Amniotic epithelial cell (primary cell): ENCODE data around the gene RGS3.
"Not testable (repeated sequence)": the region's sequence is repeated elsewhere in the genome, so short reads cannot be mapped to it uniquely, and the experiment has no call there.

Source experiments
- DNase-seq: peaks from one replicate; pipeline ENCODE4 v3.0.0-alpha.2; 2010; ENCODE audit warnings: low read depth

RGS3 gene

DNA sequence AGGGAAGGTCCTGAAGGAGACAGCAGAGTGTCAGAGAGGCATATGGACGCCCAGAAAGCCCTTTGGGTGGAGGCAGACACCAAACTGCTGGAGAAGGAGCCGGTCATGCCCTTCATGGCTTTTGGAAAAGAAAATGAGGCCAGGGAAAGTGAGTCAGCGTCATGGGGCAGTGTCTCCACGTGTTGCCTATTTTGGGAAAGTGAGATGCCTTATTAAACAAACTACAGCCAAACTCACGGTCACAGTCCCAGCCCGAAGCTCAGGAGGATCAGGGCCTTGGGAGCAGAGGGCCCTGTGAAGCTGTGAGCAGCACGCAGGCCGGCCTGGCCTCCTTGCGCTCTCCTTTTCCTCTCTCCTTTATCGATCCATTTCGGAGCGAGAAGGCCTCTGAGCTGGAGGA lies 25.0 kb downstream of the RGS3 start:
- no peak for DNase-seq

DNA sequence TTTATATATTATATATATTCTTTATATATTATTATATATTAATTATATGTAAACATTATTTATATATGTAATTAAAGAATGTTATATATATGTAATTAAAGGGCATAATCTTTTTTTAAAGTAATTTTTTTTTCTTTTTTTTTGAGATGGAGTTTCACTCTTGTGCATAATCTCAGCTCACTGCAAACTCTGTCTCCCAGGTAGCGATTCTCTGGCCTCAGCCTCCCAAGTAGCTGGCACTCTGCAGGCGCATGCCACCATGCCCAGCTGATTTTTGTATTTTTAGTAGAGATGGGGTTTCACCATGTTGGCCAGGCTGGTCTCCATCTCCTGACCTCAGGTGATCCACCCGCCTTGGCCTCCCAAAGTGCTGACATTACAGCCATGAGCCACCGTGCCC lies 27.6 kb downstream of the RGS3 start:
- DNase-seq: not testable (repeated sequence)

DNA sequence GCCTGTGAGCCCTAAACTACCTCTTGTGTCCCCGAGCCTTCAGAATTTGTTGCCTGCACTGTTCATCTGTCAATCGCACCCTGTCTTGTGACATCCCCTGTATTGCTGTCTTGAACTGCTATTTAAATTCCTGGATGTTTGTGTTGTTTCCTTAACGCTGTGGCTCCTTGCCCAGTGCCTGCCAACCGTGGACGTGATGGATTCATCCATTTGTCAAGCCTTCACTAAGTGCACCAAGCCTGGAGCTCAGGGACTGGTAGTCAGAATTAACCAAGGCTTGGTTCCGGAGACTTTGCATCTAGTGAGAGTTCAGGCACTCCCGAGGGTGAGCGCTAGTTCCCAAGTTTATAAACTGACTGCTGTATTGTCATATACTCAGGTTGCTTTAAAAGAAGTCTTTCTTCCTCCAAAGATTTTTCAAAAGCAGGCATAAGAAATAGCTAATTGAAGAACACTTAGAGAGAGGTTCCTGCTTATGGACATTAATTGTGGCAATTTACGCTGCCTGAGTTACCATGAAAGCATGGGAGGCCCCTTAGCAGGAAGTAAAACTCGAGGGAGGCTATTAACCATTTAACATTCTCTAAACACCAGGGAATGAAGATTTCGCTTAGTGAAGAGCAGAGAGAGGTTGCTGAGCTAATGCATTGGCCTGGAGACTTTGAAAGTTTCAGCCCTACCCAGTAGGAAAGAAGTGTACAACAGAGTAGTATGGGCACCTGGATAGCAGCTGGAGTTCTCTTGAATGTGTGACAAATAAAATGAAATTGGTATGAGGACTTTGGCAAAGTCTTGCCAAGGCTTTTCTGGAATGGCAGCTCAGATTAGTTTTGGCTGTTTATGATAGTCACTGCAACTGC lies 29.0 kb downstream of the RGS3 start:
- DNase-seq: peak; percentile 83

DNA sequence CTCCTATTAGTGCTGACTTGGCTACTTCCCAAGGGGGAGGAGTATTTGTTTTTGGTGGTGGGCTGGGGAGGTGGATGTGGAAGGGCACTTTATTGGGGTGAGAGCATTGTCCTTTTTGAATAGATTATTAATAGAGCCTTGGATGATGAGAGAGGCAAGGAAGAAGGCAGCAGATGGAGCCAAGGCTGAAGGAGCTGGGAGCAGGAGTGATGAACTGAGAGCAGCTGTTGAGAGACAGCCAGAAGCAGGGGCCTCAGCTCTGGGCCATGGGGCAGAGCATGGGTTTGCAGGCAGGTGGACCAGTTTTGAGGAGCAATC lies 29.6 kb downstream of the RGS3 start:
- DNase-seq: no peak

- no peak for DNase-seq
Observed at GRCh38 chr9:113495526-113495925, 32.0 kb downstream of the RGS3 start.

GRCh38 chr9:113497051-113497450 lies 33.5 kb downstream of the RGS3 start:
- no peak for DNase-seq

- DNase-seq: no peak
Observed at GRCh38 chr9:113499153-113499875, 35.8 kb downstream of the RGS3 start.

- DNase-seq: no peak
Observed at GRCh38 chr9:113499876-113500497, 36.5 kb downstream of the RGS3 start.

GRCh38 chr9:113501129-113501686 lies 37.7 kb downstream of the RGS3 start:
- DNase-seq: no peak

DNA sequence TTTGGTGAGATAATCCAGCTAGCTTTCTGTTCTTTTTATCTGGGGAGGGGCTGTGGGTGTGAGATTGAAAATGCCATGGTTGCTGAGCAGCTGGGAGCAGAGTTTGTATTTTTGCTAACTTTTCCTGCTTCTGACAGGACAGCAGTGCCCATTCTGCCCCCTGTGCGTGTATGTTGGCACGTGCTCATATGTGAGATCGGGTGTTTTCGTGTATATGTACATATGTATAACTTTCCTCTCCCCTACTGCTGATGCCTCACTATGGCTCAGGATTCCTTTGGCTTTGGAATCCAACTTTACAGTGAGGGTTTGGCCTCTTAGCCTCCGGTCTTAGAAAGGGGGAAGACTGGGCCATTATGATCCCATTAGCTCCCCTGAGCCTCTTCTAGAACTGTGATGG lies 38.3 kb downstream of the RGS3 start:
- DNase-seq: no peak

- DNase-seq: no peak
Observed at GRCh38 chr9:113502427-113503034, 39.0 kb downstream of the RGS3 start.

- no peak for DNase-seq
Observed at GRCh38 chr9:113503131-113503541, 39.6 kb downstream of the RGS3 start.

DNA sequence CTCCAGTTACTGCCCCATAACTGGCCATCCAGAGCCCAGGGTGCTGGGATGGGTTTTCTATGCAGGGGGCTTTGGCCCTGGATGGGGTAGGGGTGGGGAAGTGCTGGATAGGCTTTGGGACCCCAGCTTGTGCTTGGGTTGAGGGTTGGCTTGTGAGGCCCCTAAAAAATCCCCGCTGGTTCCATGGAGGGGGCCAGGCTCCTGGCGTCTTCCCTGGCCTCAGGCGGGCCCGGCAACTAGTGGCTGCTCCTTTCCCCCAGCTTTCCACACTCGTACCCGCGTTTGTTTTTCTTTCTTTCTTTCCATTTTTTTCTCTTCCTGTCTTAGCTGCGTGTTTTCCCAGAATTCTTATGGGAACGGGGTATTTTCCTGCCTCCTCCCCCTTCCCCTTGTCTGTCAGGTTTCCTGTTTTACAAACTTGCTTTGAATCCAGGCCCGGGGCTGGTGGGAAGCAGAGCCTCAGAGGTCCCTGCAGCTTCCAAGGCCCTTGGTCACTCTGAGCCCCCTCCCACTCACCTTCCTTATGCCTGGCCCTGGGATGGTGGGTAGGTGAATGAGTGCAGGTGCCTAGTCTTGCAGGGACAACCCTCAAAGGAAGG lies 40.2 kb downstream of the RGS3 start:
- no peak for DNase-seq

DNA sequence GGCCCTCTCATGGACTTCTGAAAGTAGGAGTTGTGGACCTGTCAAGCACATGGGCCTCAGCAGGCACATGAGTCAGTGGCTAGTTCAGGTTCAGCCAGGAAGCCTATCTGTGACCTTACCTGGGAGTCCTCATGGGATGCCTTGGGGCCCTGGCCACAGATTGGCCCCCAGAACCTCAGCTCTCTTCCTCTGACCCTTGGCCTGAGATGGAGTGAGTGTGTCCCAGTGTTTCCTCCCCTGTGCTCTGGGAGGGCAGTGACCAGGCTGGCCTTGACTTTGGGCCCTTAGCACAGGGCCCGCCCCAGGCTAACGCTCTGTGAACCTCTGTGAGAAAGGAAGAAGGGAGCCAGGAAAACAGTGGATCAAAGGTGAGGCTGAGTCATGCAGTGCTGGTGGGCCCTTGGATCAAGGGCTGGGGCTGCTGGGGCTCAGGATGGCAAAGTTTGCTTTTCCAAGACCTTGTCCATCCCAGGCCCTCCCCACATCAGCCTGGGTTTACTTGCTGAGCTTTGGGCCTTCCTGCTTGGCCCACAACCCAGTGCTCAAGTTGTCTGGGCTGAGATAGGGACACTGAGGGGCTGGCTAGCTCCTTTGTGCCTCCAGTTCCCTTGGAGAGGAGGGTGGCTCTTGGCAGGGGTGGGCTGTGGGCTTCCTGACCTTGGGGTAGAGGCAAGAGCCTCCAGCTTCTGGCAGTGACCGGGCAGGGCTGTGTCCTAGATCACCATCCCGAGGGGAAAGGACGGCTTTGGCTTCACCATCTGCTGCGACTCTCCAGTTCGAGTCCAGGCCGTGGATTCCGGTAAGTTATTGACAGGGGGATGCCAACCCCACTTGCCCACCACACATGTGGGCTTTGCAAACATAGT lies 41.4 kb downstream of the RGS3 start:
- DNase-seq: no peak

DNA sequence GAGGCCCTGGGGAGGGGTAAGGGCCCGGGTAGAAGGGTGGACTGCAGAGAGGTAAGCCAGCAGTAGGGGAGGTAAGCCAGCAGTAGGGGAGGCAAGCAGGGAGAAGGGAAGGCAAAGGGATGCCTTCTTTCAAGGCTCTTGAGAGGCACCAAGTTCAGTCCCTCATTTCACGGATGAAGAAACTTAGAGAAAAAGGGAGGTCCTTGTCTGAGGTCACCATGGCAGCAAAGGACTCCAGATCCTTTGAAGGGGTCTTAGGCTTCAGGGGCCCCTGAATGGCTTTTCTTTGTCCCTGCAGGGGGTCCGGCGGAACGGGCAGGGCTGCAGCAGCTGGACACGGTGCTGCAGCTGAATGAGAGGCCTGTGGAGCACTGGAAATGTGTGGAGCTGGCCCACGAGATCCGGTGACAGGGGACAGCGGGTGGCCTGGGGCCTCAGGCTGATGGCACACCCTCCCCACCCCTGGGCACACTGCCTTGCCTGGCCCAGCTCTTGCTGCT lies 42.6 kb downstream of the RGS3 start:
- no peak for DNase-seq

GRCh38 chr9:113507256-113507655 lies 43.7 kb downstream of the RGS3 start:
- no peak for DNase-seq

DNA sequence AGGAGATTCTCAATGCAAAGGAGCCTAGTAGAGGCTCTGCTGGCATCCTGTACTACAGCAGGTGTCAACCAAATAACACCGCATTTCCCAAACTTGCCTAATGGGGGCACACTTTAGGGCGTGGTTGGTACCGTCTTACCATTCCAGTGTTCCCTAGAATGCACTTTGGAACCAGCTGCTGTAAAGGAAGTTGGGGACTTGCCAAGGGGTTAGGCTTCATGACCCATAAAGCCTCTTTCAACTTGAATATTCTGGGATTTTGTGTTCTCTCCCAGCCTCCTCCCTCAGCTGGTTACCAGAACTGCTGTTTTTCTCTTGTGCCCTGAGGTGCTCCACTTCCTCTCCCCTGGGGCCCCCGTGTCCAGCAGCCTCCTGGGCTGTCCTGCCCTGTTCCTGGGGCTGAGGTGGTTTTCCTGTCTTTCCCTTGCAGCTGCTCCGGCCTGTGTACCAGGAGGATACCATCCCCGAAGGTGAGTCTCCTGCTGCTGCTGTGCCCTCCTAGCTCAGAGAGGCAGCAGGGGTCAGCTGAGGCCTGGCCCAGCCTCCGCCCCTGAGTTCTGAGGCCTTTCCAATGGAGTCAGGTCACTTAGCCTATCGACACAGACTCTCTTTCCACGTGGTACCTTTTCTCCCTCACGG lies 44.7 kb downstream of the RGS3 start:
- DNase-seq: no peak

- DNase-seq: peak; percentile 57
Observed at GRCh38 chr9:113509463-113509862, 45.9 kb downstream of the RGS3 start.

DNA sequence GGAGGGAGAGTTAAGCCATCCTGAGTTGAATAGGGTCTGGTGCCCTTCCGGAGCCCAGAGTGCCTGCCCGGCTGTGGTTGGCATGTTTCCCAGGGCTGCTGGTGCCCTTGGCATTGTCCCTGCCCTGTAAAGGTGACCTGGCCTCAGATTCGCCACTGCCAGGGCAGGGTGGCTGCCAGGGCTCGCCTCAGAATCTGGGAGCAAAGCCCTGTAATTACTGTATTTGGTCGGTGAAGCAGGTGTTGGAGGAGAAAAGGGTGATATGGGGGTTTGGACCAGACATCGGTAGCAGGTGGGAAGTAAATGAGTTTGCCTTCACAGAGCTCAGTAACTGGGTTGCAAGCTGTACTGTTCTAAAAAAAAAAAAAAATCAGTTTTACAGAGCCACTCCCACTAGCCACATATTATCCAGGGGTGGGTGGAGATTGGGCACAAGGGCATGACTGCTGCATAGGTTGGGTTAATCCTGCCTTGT lies 47.6 kb downstream of the RGS3 start:
- DNase-seq: no peak
